Stomach (tissue), 9 donors: ENCODE data around the gene MRPS2. TPM values are rescaled to one million over a fixed set of nuclear protein-coding genes. Genes with fewer than 3 reads are reported as not detected.

Experiments used
- DNase-seq, 2 donors: peaks; one replicate each; pipeline versions ENCODE4 v3.0.0 to v3.0.0-alpha.2; 2013 to 2019
- H3K27ac ChIP-seq, 5 donors: fragments of 200-600 bp in 4 of 5; sonication (generic) in 4 of 5; one replicate each; pipeline ENCODE4 v1.5.1; 2013 to 2019; ENCODE audit warnings: mild to moderate bottlenecking in 1 of 5, moderate library complexity in 1 of 5
- H3K27me3 ChIP-seq, 3 donors: fragments of 200-600 bp; sonication (generic); one replicate each; pipeline ENCODE4 v1.5.1; 2017 to 2019; ENCODE audit warnings: mixed run types in 1 of 3
- H3K36me3 ChIP-seq, 4 donors: fragments of 200-600 bp; sonication (generic); 1 replicate in 3 of 4; 2 replicates in 1 of 4; pipeline ENCODE4 v1.5.1; 2016 to 2019
- H3K4me1 ChIP-seq, 4 donors: fragments of 200-600 bp; sonication (generic); one replicate each; pipeline ENCODE4 v1.5.1; 2016 to 2019
- H3K4me3 ChIP-seq, 4 donors: fragments of 200-600 bp; sonication (generic) in 3 of 4; one replicate each; pipeline ENCODE4 v1.5.1; 2016 to 2019; ENCODE audit warnings: mild to moderate bottlenecking in 1 of 4
- H3K9me3 ChIP-seq, 4 donors: fragments of 200-600 bp; sonication (generic); one replicate each; pipeline ENCODE4 v1.5.1; 2016 to 2019
- EP300 ChIP-seq: sonication (generic); formaldehyde crosslinking; IDR thresholded peaks from one replicate; pipeline ENCODE4 v1.6.1; 2017; ENCODE audit warnings: antibody characterized with exemption
- POLR2A ChIP-seq, 4 donors: fragments of 450-650 bp; IDR thresholded peaks; one replicate each; pipeline ENCODE4 v1.6.1; 2016; ENCODE audit warnings: antibody characterized with exemption in 4 of 4, control low read depth in 2 of 4, mild to moderate bottlenecking in 1 of 4, moderate library complexity in 1 of 4
- POLR2AphosphoS5 ChIP-seq, 3 donors: sonication (generic); formaldehyde crosslinking; IDR thresholded peaks; one replicate each; pipeline ENCODE4 v1.6.1; 2016; ENCODE audit warnings: antibody characterized with exemption in 3 of 3
- WGBS, 5 donors: extraction: QIAGEN DNeasy Blood & Tissue Kit in 3 of 5; methylation state at CpG; one replicate each; pipeline versions ENCODE4 v1.1.5 to v1.1.7; 2013 to 2018; 5-methylcytosine and 5-hydroxymethylcytosine counted together
- intact Hi-C: fragments of 100-400 bp; cut with DNase I; formaldehyde crosslinking; loops from one replicate; pipeline ENCODE4 v1.15.1; 2023; ENCODE audit warnings: low total_unique reads
- polyA plus RNA-seq, 3 donors: library from polyadenylated mRNA; stranded (reverse); fragments of 200-250 nt; gene quantifications; one replicate each; pipeline ENCODE4 v1.2.3, GENCODE V29; 2013
- total RNA-seq, 5 donors: library from RNA; depleted of rRNA; stranded (reverse); fragments of >200 nt; gene quantifications; one replicate each; pipeline versions ENCODE4 v1.1.0 to v1.2.3, GENCODE V29; 2014 to 2016
- TF ChIP-seq, protein P1 (sequence below), 7 experiments: fragments of 450-650 bp in 4 of 7; fragments of 200-600 bp in 3 of 7; sonication (generic) in 3 of 7; IDR thresholded peaks; one replicate each; pipeline ENCODE4 v1.5.1; 2016 to 2019; ENCODE audit warnings: antibody characterized with exemption in 7 of 7, control low read depth in 2 of 7, mild to moderate bottlenecking in 1 of 7
- donor health status: healthy with polysubstance abuse.
- donor health status: Bipolar disorder and iron deficiency.
- donor health status: healthy.

Gene MRPS2
- total and polyA plus RNA-seq, 8 donors = 1.8 to 54.7 (median 40.1) TPM

DNA sequence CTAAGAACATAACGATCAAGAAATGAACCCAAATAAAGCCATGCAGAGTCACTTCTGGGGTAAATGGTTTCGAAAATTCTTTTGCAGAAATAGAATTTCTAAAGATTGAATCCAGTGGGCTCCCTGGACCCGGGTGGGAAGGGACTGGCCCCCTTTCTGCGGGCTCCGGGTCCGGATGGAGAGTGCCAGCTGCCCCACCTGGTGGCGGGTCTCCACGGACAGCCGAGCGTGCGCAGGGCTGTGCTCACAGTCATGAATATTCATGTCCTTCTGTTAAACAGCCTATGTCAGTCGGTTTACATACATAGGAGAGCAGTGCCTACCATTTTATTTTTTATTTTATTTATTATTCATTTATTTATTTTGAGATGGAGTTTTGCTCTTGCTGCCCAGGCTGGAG, 25.6 kb upstream of the MRPS2 start:
- intact Hi-C loops = no loop called here
- peaks cover 0 to 19% (median 14%) of the 10 kb centered on the region in 4 donors for H3K4me1 ChIP-seq
- H3K9me3 ChIP-seq = no peaks in the 10 kb centered on the region
- DNase-seq = peak; percentile 40 to 60
- H3K27me3 ChIP-seq = peaks cover 0 to 7% (median 0%) of the 10 kb centered on the region in 3 donors
- TF ChIP-seq, protein P1, sequence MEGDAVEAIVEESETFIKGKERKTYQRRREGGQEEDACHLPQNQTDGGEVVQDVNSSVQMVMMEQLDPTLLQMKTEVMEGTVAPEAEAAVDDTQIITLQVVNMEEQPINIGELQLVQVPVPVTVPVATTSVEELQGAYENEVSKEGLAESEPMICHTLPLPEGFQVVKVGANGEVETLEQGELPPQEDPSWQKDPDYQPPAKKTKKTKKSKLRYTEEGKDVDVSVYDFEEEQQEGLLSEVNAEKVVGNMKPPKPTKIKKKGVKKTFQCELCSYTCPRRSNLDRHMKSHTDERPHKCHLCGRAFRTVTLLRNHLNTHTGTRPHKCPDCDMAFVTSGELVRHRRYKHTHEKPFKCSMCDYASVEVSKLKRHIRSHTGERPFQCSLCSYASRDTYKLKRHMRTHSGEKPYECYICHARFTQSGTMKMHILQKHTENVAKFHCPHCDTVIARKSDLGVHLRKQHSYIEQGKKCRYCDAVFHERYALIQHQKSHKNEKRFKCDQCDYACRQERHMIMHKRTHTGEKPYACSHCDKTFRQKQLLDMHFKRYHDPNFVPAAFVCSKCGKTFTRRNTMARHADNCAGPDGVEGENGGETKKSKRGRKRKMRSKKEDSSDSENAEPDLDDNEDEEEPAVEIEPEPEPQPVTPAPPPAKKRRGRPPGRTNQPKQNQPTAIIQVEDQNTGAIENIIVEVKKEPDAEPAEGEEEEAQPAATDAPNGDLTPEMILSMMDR (IDR thresholded peaks at IDR 0.05) = peak in 3 of 7 experiments; percentile 26 to 30 (median 28)
- TF ChIP-seq POLR2AphosphoS5 (IDR thresholded peaks at IDR 0.05) (no peak), EP300 (no peak)
- no peaks in the 10 kb centered on the region for H3K36me3 ChIP-seq
- no peak overlapping the region for H3K4me3 ChIP-seq
- 14 to 30% (median 20%) methylated on average over 12 of the region's 12 CpGs for WGBS, 5 donors
- H3K27ac ChIP-seq = no peak overlapping the region

DNA sequence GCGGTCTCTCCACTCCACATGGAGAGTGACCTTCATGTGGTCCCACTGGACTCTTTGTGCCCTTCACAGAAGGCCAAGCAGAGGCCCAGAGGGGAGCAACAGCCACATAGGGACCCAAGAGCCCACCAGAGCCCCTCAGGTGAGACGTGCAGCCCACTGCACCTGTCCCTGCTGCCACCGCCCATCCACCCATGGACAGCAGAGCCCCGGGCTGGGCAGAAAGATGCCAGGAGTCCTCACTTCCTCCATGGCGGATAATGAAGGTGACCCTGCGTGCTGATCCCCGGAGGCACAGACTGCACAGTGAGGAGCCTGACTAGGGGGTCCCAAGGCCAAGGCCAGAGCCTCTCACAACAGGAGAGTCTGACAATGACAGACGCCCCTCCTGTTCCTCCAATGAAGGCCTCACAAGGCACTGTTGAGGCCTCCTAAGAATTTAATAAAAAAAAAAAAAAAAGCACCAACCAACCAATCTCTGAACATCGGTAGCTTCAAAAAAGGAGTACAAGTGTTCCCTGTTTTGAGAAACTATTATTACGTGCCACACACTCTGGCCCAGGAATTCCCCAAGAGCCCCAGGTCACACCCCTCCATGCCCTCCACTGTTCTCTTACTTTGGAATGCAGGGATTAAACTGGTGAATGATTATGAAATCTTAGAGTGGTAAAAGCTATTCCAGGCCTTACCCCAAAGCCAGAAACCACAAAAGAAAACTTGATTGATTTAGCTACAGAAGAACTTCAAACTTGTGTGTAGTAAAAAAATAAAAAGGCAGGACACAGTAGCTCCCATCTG, 23.7 kb upstream of the MRPS2 start:
- Histone ChIP-seq H3K4me3 (no peak overlapping the region), H3K27ac (no peak overlapping the region), H3K36me3 (no peaks in the 10 kb centered on the region), H3K9me3 (no peaks in the 10 kb centered on the region), H3K4me1 (peaks cover 10 to 33% (median 30%) of the 10 kb centered on the region in 4 donors), H3K27me3 (peaks cover 0 to 4% (median 0%) of the 10 kb centered on the region in 3 donors)
- intact Hi-C loops = no loop called here
- WGBS, 5 donors = 81 to 87% (median 85%) methylated on average over 8 to 10 of the region's 10 CpGs
- no peak for DNase-seq
- TF ChIP-seq, protein P1 (IDR thresholded peaks at IDR 0.05) = no peak
- no peak for TF ChIP-seq POLR2AphosphoS5 (IDR thresholded peaks at IDR 0.05)
- TF ChIP-seq POLR2A (IDR thresholded peaks at IDR 0.05) = no peak
- no peak for TF ChIP-seq EP300

DNA sequence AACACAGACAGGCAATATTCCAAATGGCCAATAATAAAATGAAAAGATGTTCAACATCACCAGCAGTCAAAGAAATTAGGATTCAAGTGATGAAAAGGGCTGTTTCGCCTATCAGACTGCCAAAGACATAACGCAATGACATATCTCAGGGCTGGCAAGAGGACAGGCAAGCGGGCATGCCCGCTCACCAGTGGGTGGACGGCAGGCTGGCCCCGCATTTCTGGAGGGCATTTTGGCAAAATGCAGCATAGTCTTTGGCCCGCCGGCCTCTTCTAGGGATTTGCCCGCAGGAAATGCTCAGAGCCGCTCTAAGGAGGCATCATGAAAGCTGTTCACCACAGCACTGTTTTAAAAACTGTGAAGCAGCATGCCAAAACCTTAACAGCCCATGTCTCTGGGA, 22.3 kb upstream of the MRPS2 start:
- Histone ChIP-seq H3K36me3 (peaks cover 0 to 1% (median under 1%) of the 10 kb centered on the region in 4 donors), H3K9me3 (no peaks in the 10 kb centered on the region), H3K4me1 (peaks cover 10 to 39% (median 30%) of the 10 kb centered on the region in 4 donors), H3K4me3 (no peak overlapping the region), H3K27ac (peak overlapping the region in 2 of 5 donors; percentile 87 to 89), H3K27me3 (peaks cover 0 to 4% (median 0%) of the 10 kb centered on the region in 3 donors)
- 70 to 85% (median 83%) methylated on average over 10 of the region's 10 CpGs for WGBS, 5 donors
- DNase-seq = no peak
- TF ChIP-seq, protein P1 (IDR thresholded peaks at IDR 0.05) = no peak
- TF ChIP-seq EP300 (no peak), POLR2AphosphoS5 (IDR thresholded peaks at IDR 0.05) (no peak), POLR2A (IDR thresholded peaks at IDR 0.05) (no peak)
- intact Hi-C loops = no loop called here

DNA sequence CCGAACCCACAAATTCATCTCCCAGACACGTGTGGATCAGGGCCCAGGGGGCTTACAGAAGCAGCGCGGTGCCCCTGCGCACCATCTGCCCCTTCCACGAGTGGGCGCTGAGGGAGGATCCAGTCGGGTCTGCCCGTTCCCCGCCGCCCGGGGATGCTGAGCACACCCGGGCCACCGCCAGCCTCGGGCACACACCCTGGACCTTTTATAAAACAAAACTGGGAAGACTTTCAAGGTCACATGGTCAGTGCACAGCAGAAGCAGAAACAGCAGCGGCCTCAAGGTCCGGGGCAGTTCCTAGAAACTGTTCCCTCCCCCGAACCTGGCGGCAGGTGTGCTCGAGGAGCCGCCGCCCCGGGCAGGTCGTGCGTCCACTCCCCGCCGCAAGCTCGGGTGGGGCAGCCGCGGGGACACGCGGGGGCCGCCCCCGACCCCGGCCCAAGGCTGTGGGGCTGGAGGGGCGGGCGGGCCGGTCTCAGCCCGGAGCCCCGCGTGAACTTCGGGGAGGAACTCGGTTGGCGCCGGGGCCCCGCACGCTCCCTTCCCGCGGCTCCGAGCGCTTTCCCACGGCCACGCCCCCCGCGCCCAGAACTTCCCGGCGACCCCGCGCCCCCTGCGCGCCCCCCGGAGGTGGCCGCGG, 21.5 kb upstream of the MRPS2 start:
- 2 to 10% (median 5%) methylated on average over 11 to 64 of the region's 64 CpGs for WGBS, 5 donors
- peak overlapping the region; percentile 70 to 95 (median 86) for H3K4me3 ChIP-seq
- peaks cover 10 to 35% (median 30%) of the 10 kb centered on the region in 4 donors for H3K4me1 ChIP-seq
- peak; percentile 72 to 84 for DNase-seq
- intact Hi-C loops = no loop called here
- peaks cover 2 to 9% (median 8%) of the 10 kb centered on the region in 4 donors for H3K36me3 ChIP-seq
- no peak for TF ChIP-seq POLR2A (IDR thresholded peaks at IDR 0.05)
- TF ChIP-seq POLR2AphosphoS5 (IDR thresholded peaks at IDR 0.05) = peak in 2 of 3 donors; percentile 62 to 75
- H3K9me3 ChIP-seq = no peaks in the 10 kb centered on the region
- peaks cover 0 to 4% (median 0%) of the 10 kb centered on the region in 3 donors for H3K27me3 ChIP-seq
- H3K27ac ChIP-seq = peak overlapping the region; percentile 75 to 93 (median 87)
